VCaP (cell line): ENCODE measurements around the gene IRF2BPL.
A peak's percentile ranks its signal among the peaks of the same experiment; 100 is the strongest.

ENCODE experiments used
- H3K27ac ChIP-seq: fragments of 450-650 bp; 2 replicates; pipeline ENCODE4 v1.5.1; 2017
- TF ChIP-seq, protein P1 (sequence below): fragments of 450-650 bp; conservative IDR thresholded peaks from 2 replicates; pipeline ENCODE4 v1.5.1; 2017; ENCODE audit warnings: mild to moderate bottlenecking, moderate library complexity

IRF2BPL gene

DNA sequence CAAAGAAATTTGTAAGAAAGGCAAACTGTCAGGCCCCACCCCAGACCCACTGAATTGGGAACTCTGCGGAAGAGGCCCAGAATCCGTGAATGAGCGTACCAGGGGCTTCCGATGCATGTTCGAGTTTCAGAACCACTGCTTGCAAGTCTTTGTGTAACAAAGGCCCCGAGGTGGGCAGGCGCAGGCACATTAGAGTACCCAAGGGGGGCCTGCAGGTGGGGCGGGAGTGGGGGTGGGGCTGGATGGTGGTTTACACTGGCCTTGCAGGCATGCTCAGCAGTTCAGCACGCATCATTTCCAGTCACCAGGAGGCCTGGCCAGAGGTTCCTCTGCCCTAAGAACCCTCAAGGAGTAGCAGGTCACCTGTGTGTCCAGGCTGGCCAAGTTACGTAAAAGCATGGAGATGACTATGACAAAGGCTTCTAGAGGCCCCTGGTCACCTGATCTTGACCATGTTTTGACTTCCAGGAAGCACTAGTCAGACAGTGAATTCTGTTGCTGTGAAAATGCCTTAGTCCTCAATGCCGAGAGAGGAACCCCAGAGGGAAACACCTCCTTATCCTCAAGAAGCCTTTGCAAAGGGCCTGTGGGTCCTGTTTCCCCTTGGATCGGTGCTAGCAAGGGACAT, 33.2 kb upstream of the IRF2BPL start:
- no peak overlapping the region for H3K27ac ChIP-seq
- TF ChIP-seq, protein P1, sequence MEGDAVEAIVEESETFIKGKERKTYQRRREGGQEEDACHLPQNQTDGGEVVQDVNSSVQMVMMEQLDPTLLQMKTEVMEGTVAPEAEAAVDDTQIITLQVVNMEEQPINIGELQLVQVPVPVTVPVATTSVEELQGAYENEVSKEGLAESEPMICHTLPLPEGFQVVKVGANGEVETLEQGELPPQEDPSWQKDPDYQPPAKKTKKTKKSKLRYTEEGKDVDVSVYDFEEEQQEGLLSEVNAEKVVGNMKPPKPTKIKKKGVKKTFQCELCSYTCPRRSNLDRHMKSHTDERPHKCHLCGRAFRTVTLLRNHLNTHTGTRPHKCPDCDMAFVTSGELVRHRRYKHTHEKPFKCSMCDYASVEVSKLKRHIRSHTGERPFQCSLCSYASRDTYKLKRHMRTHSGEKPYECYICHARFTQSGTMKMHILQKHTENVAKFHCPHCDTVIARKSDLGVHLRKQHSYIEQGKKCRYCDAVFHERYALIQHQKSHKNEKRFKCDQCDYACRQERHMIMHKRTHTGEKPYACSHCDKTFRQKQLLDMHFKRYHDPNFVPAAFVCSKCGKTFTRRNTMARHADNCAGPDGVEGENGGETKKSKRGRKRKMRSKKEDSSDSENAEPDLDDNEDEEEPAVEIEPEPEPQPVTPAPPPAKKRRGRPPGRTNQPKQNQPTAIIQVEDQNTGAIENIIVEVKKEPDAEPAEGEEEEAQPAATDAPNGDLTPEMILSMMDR = no peak

DNA sequence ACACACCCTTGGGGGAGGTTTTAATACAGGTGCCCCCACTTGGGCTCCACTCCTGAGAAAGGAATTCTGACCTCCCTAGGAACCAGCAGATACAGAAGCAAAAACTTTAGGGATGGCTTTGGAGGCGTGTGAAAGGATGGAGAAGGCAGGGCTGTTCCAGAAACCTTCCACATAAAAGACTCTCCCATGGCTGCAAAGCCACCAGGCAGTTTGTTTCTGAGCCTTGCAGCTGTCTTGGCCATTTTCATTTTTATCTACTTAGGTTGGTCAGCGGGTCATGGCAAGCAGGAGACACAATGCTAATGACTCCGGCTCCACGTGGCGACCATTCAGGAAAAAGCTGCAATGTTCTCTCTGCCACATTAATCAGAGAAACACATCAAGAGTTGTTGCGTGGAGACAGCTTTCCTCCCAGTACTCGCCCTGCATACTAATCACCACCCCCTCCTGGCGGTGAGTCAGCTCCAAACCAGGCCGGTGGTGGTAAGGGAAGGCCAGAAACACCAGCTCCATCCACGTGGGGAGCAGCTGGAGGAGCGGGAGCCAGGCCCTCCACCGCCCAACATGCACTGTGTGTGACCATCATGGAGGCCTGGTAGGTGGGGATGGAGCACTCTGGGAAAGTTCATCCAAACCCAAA, 30.9 kb upstream of the IRF2BPL start:
- TF ChIP-seq, protein P1 = no peak
- no peak overlapping the region for H3K27ac ChIP-seq

DNA sequence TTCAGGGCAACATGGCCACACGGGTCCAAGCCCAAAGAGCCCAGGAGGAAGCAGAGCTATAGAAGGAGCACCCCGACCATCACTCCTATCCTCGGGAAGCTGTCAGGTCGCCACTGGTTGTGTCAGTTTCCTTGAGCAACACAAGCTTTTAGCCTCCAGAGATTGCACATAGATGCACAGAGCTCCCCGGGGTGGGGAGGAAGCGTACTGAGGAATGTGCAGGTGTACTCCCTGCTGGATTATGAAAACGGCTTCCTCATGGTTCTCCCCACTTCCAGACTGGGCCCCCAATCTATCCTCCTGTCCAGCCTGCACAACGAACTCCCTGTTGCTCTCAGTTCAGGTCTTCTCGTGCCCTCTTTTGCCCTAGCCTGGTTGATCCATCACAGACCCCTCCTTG, 30.3 kb upstream of the IRF2BPL start:
- TF ChIP-seq, protein P1 = no peak

DNA sequence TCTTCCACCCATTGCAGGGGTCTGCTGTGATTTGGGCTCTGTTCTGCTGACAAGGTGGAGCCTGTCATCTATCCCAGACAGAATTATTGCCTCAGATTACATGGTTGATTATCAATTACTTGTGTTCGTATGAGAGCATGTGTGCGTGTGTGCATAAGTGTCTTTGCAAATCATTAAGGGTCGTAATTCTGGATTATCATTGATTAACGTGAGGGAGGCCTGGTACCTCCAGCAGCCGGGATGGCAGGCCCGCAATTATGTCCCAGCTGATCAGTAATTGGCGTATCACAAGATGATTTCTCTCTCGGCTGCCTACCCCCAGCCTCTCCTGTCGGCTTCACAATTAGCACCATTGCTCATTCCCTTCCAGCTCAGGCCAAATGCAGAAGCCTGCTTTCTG, 29.6 kb upstream of the IRF2BPL start:
- H3K27ac ChIP-seq = no peak overlapping the region
- TF ChIP-seq, protein P1 = no peak

More for the DNA sequence above, 30.3 kb upstream of the IRF2BPL start:
- H3K27ac ChIP-seq = no peak overlapping the region

DNA sequence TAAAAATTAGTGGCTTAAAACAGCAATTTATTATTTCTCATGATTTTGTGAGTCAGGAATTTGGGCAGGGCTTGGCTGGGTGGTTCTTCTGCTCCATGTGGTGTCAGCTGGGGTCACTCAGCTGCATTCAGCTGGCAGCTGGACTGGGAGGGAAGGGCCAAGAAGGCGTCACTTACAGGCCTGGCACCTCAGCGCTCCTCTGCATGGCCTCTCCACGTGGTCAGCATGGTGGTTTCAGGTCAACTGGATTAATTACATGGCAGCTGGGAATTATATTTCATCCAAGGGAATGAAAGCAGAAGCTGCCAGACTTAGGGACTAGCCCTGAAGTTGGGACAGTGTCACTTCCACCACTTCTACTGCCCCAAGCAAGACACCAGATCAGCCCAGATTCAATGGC, 27.5 kb upstream of the IRF2BPL start:
- H3K27ac ChIP-seq = no peak overlapping the region
- TF ChIP-seq, protein P1 = no peak

DNA sequence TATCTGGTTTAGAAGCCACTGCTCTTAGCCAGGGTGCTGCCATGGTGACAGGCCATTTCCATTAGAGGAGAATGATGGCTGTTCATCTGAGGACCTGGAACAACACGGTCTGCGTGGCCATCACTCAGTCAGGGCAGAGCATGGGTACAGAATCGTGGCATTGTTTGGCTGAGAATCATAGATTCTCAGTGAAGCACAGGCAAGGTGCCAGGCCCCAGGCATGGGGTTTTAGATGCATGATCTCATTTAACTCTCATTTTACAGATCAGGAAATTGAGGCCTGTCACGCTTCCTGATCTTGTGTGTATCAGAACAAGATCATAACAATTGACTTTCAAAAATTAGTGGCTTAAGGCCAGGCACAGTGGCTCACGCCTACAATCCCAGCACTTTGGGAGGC, 26.8 kb upstream of the IRF2BPL start:
- TF ChIP-seq, protein P1 = no peak
- no peak overlapping the region for H3K27ac ChIP-seq

DNA sequence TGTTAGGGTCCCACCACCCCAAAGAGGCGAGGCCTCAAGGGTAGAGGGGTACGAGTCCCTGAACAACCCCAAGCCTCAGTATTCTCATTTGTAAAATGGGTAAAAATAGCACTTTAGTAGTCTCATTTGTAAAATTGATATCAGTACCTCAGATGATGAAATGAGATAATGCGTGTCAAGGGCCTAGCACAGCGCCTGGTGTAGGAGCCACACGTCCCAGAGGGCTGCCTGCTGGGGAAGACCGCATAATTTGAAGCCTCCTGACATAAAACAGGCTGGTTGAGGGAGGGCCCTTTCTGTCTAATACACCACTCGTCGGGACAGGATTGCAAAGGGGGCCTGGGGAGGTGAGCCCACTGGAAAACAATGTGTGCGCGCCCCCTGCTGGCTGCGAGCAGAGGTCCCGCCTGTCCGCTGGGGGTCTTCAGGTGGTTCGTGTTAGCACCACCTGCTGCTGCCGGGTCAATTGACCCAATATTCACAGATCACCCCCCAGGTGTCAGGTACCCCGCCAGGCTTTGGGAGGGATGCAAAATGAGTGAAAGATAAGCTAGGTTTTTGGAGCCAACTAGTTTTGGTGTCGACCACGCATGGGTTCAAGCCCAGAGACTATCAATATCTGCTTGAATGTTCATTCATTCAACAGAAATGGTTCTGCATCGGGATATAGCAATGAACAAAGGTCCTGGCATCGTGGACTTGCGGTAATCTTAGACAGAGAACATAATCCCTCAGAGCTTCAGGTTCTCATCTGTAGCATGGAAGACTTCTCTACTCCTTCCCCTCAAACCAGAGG, 24.7 kb upstream of the IRF2BPL start:
- peak overlapping the region; percentile 24; the same call in 1 of the 2 replicates for H3K27ac ChIP-seq
- TF ChIP-seq, protein P1 = peak; percentile 87
